Testis (tissue), 3 donors: ENCODE data around the gene TNFRSF14. TPM values are rescaled to one million over a fixed set of nuclear protein-coding genes. Genes with fewer than 3 reads are reported as not detected.

Source experiments
- DNase-seq: peaks from one replicate; pipeline ENCODE4 v3.0.0-alpha.2; 2019
- H3K27ac ChIP-seq, 2 donors: fragments of 200-600 bp; sonication (generic); one replicate each; pipeline ENCODE4 v1.5.1; 2019
- H3K27me3 ChIP-seq: fragments of 200-600 bp; sonication (generic); one replicate; pipeline ENCODE4 v1.5.1; 2019
- H3K36me3 ChIP-seq: fragments of 200-600 bp; sonication (generic); one replicate; pipeline ENCODE4 v1.5.1; 2017; ENCODE audit warnings: low read depth; ENCODE audit errors: missing control alignments
- H3K4me1 ChIP-seq: fragments of 200-600 bp; sonication (generic); one replicate; pipeline ENCODE4 v1.5.1; 2019
- H3K4me3 ChIP-seq, 2 donors: fragments of 200-600 bp; sonication (generic); one replicate each; pipeline ENCODE4 v1.5.1; 2017 to 2019
- H3K9me3 ChIP-seq: fragments of 200-600 bp; sonication (generic); one replicate; pipeline ENCODE4 v1.5.1; 2017
- POLR2A ChIP-seq: fragments of 450-650 bp; IDR thresholded peaks from one replicate; pipeline ENCODE4 v1.6.1; 2017; ENCODE audit warnings: antibody characterized with exemption, mild to moderate bottlenecking, moderate library complexity
- WGBS, 2 donors: methylation state at CpG; one replicate each; pipeline ENCODE4 v1.1.5; 2018; 5-methylcytosine and 5-hydroxymethylcytosine counted together
- intact Hi-C: fragments of 100-400 bp; cut with DNase I; formaldehyde crosslinking; loops from one replicate; pipeline ENCODE4 v1.15.1; 2023; ENCODE audit warnings: low total_unique reads
- polyA plus RNA-seq: library from polyadenylated mRNA; stranded (reverse); fragments of 350-450 nt; fragmentation: Illumina TruSeq; extraction: RNeasy Lipid Tissue Mini Kit (QIAGEN cat#74804); gene quantifications from one replicate; pipeline ENCODE4 v1.2.3, GENCODE V29; 2014; ENCODE audit warnings: low read depth, low replicate concordance; ENCODE audit not compliant: insufficient read depth
- total RNA-seq, 2 donors: library from RNA; depleted of rRNA; stranded (reverse); fragments of >200 nt; gene quantifications; one replicate each; pipeline ENCODE4 v1.2.3, GENCODE V29; 2016
- TF ChIP-seq, protein P1 (sequence below), 3 experiments: fragments of 450-650 bp in 2 of 3; fragments of 200-600 bp in 1 of 3; sonication (generic) in 1 of 3; IDR thresholded peaks; one replicate each; pipeline ENCODE4 v1.5.1; 2016 to 2019; ENCODE audit warnings: antibody characterized with exemption in 3 of 3, mild to moderate bottlenecking in 2 of 3, moderate library complexity in 1 of 3

The TNFRSF14 gene
- total and polyA plus RNA-seq, 3 donors from 2014 or later = 26.0 to 45.1 (median 39.0) TPM

DNA sequence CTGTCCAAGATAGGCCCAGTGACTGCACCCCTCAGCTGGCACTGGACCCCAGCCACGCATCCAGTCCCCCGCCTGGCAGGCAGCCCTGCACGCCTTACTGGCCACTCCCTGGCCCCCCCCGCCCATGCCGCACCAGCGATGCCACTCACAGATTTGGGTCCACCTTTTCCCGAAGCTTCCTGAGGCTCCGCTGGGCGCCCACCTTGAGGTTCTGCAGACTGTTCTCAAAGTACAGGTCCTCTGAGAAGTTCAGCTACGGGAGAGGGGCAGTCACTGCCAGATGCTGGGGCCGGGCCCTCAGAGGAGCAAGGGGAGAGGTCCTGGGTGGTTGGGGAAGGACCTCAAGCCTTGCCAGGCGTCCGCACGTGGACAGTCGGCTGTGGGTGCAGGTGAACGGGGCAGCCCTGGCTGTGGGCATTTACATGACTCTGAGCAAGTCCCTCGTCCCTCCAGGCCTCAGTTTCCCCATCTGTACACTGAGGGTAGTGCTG, 38.5 kb downstream of the TNFRSF14 start:
- Histone ChIP-seq H3K27ac (no peak overlapping the region), H3K4me1 (peaks cover 12% of the 10 kb centered on the region), H3K36me3 (no peaks in the 10 kb centered on the region), H3K27me3 (no peaks in the 10 kb centered on the region), H3K4me3 (no peak overlapping the region), H3K9me3 (no peaks in the 10 kb centered on the region)
- 92 to 93% methylated on average over 14 to 17 of the region's 17 CpGs for WGBS, 2 donors
- intact Hi-C loops = no loop called here
- TF ChIP-seq, protein P1, sequence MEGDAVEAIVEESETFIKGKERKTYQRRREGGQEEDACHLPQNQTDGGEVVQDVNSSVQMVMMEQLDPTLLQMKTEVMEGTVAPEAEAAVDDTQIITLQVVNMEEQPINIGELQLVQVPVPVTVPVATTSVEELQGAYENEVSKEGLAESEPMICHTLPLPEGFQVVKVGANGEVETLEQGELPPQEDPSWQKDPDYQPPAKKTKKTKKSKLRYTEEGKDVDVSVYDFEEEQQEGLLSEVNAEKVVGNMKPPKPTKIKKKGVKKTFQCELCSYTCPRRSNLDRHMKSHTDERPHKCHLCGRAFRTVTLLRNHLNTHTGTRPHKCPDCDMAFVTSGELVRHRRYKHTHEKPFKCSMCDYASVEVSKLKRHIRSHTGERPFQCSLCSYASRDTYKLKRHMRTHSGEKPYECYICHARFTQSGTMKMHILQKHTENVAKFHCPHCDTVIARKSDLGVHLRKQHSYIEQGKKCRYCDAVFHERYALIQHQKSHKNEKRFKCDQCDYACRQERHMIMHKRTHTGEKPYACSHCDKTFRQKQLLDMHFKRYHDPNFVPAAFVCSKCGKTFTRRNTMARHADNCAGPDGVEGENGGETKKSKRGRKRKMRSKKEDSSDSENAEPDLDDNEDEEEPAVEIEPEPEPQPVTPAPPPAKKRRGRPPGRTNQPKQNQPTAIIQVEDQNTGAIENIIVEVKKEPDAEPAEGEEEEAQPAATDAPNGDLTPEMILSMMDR (IDR thresholded peaks at IDR 0.05) = no peak
- no peak for TF ChIP-seq POLR2A
- no peak for DNase-seq

- H3K4me1 ChIP-seq = peaks cover 12% of the 10 kb centered on the region
- H3K27ac ChIP-seq = no peak overlapping the region
- H3K4me3 ChIP-seq = no peak overlapping the region
- H3K36me3 ChIP-seq = no peaks in the 10 kb centered on the region
- no peak for DNase-seq
- intact Hi-C loops = no loop called here
- no peaks in the 10 kb centered on the region for H3K27me3 ChIP-seq
- TF ChIP-seq, protein P1 (IDR thresholded peaks at IDR 0.05) = no peak
- TF ChIP-seq POLR2A = no peak
- no peaks in the 10 kb centered on the region for H3K9me3 ChIP-seq
- 84 to 85% methylated on average over 6 to 19 of the region's 19 CpGs for WGBS, 2 donors
Observed at GRCh38 chr1:2595261-2595811, 39.2 kb downstream of the TNFRSF14 start.

DNA sequence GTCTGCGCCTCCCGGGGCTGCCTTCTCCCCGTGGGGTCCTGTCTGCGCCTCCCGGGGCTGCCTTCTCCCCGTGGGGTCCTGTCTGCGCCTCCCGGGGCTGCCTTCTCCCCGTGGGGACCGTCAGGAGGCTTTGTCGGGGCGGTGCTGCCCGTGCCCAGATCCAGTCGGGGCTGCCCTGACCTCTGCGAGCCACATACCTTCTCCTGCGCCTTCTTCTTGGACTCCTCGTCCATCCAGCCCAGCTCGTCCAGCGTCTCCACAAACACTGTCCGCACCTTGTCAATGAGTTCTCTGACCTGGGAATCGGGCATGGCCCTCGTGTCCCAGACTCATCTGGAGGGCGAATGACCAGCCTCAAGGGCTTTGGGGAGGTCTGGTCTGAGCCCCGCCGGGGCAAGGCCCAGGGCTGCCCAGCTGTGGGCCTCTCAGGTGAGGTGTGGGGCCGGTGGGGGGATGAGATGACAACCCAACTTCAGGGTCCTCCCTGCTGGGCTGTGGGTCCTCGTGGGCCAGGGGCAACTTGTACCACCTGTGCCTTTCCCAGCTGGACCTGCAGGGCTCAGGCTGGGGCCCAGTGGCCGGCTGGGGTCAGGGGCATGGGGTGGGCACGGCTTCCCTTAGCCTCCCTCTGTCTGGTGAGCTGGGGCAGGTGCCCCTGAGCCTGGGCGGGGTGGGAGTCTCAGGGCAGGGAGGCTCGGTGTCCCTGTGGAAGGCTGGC, 39.8 kb downstream of the TNFRSF14 start:
- intact Hi-C loops = no loop called here

GRCh38 chr1:2596530-2597333, 40.6 kb downstream of the TNFRSF14 start:
- Histone ChIP-seq H3K4me3 (no peak overlapping the region), H3K4me1 (peaks cover 12% of the 10 kb centered on the region), H3K9me3 (no peaks in the 10 kb centered on the region), H3K36me3 (no peaks in the 10 kb centered on the region), H3K27me3 (no peaks in the 10 kb centered on the region), H3K27ac (no peak overlapping the region)
- 84 to 95% methylated on average over 18 to 22 of the region's 28 CpGs for WGBS, 2 donors
- DNase-seq = no peak
- intact Hi-C loops = no loop called here
- TF ChIP-seq POLR2A = no peak
- TF ChIP-seq, protein P1 (IDR thresholded peaks at IDR 0.05) = no peak

More for the DNA sequence above, 39.8 kb downstream of the TNFRSF14 start:
- no peaks in the 10 kb centered on the region for H3K9me3 ChIP-seq
- no peaks in the 10 kb centered on the region for H3K27me3 ChIP-seq
- H3K27ac ChIP-seq = no peak overlapping the region
- no peak overlapping the region for H3K4me3 ChIP-seq
- no peak for DNase-seq
- 89 to 93% methylated on average over 20 to 31 of the region's 31 CpGs for WGBS, 2 donors
- TF ChIP-seq, protein P1 (IDR thresholded peaks at IDR 0.05) = no peak
- no peak for TF ChIP-seq POLR2A
- H3K4me1 ChIP-seq = peaks cover 12% of the 10 kb centered on the region
- no peaks in the 10 kb centered on the region for H3K36me3 ChIP-seq
